ENCODE data around the gene SPPL2A. TPM values are rescaled to one million over a fixed set of nuclear protein-coding genes. Genes with fewer than 3 reads are reported as not detected.
"Not testable (repeated sequence)": the region's sequence is repeated elsewhere in the genome, so short reads cannot be mapped to it uniquely, and the experiment has no call there.

The SPPL2A gene
- total RNA-seq, 1 donor from 2014 or later: 146 TPM

- intact Hi-C loops (cut with micrococcal nuclease): loop anchor here (5.0 to 10.0 kb wide), 4 partner anchors 633 to 1953 kb away; partner anchors contain the start of genes CEP152, COPS2 and EID1
Measured at GRCh38 chr15:50767332-50767861, 1.9 kb upstream of the SPPL2A start.

- intact Hi-C loops (cut with micrococcal nuclease): loop anchor here (1.0 to 10.0 kb wide), 12 partner anchors 10 to 1950 kb away; partner anchors contain the start of genes CEP152, COPS2, DTWD1 and EID1
Measured at GRCh38 chr15:50764461-50765194, 878 bp downstream of the SPPL2A start.

GRCh38 chr15:50758712-50759205 is 6.7 kb downstream of the SPPL2A start:
- intact Hi-C loops (cut with micrococcal nuclease): no loop called here

DNA sequence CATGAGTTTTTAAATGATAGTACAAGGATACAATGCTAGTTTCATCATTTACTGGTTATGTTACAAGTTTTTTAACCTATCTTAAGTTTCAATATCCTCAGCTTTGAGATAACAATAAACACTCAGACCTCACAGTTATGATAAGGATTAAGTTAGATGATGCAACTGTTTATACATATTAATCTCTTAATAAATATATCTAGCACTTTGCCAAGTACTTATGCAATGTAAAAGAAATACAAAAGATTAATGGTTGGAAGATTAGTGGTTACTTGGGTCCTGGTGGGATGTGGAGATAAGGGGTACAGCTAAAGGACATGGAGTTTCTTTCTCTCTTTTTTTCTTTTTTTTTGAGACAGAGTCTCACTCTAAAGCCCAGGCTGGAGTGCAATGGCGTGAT is 12.0 kb downstream of the SPPL2A start:
- intact Hi-C loops (cut with micrococcal nuclease): no loop called here

GRCh38 chr15:50751394-50751793 is 14.1 kb downstream of the SPPL2A start:
- intact Hi-C loops (cut with micrococcal nuclease): no loop called here

GRCh38 chr15:50750227-50750705 is 15.2 kb downstream of the SPPL2A start:
- intact Hi-C loops (cut with micrococcal nuclease): no loop called here

GRCh38 chr15:50747523-50747922 is 18.0 kb downstream of the SPPL2A start:
- intact Hi-C loops (cut with micrococcal nuclease): loop anchor here (5.0 kb wide), 1 partner anchor 160 kb away; the partner anchor contains the start of gene AP4E1

DNA sequence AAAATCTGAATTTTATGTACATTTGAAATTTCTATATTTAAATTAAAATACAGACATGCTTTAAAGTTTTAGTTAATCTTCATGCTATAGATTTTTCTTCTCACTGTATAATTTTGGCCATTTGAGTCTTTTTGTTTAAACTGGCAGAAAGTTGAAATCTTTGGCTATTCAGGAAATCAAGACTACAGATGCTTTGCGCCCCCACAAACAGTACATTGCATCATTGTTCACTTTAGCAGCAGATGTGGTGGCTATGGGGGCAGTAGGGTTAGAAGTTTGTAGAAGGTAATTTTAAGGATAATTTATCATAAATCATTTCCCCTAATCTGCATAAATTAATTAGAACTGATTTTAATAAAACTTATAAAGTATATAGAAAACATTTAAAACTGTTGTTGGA is 20.9 kb downstream of the SPPL2A start:
- intact Hi-C loops (cut with micrococcal nuclease): no loop called here

DNA sequence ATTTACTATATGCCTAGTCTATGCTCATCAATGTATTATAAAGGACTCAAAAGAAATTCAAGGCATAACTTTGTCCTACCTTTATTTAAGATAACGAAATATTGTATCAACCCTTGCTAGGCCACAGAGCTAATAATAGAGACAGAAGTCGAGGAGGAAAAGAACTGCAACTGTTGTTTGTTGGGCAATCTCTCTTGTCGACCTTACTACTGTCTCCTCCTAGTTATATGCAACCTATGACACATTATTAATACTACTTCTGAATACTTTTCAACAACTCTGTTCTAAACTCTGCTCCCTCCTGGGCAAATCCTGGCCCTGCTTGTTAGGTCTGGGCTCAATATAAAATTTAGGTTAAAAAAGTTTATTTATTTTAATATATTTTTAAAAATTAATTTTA is 24.6 kb downstream of the SPPL2A start:
- intact Hi-C loops (cut with micrococcal nuclease): no loop called here

DNA sequence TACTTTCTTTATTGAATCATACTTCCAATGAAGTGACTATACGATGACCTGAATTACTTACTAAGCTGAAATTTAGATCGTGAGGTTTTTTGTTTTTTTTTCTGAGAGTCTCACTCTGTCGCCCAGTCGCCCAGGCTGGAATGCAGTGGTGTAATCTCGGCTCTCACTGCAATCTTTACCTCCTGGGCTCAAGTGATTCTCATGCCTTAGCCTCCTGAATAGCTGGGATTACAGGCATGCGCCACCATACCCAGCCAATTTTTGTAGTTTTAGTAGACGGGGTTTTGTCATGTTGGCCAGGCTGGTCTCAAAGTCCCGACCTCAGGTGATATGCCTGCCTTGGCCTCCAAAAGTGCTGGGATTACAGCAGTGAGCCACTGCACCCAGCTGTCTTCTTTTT is 28.7 kb downstream of the SPPL2A start:
- intact Hi-C loops (cut with micrococcal nuclease): no loop called here

GRCh38 chr15:50735156-50735555 is 30.4 kb downstream of the SPPL2A start:
- intact Hi-C loops (cut with micrococcal nuclease): no loop called here

DNA sequence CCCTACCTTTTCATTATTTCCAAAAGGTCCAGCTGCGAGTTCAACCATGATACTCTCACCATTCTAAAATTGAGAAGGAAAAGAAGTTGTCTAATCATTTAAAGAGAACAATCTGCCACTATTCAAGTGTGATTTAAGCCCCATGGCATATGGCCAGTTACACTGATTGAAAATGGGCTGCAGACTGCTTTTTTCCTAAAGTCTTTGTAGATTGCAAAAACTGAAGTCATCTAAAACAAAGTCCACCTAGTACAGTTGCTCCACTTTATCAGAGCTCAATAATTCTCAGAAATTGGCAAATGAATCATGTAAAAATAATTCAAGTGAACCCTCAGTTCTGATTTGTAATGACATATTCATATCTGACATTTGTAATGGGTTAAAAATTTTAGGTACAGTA is 39.2 kb downstream of the SPPL2A start:
- intact Hi-C loops (cut with micrococcal nuclease): no loop called here

DNA sequence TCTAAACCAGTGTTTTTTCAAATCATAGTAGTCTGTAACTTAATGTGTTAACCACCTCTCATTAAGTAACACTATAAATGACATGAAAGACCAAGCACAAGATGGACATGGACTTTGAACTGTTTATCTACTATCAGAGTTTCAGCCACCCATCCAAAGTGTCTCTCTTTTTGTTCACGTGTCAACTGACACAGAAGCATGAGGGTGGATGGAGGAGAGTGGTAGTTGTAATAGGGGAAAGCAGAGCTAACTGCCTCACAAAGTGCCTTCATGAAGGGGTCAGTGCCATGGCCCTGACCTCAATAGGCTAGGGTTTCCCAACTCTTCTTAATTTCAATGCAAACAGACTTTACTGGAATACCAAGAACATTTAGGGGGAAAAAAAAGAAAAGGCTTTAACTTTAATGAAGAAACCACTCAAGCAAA is 46.8 kb downstream of the SPPL2A start:
- intact Hi-C loops (cut with micrococcal nuclease): no loop called here

DNA sequence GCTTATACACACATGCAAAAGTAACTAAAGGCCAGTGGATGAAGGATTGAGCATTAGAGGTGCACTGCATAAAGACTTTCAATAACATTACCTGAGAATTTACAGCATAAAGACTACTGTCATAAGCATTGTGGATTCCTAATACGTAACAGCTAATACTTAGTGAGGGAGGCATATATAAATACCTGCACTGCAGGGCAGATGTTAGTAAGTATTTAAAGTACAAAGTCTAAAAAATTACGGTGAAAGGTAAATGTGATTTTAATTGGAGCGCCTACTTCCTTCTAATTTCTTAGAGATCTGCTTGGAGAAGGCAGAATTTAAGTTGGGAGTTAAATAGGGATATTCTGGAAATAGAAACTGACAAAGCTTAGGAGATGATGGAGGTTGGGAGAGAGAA is 53.5 kb downstream of the SPPL2A start:
- intact Hi-C loops (cut with micrococcal nuclease): no loop called here

DNA sequence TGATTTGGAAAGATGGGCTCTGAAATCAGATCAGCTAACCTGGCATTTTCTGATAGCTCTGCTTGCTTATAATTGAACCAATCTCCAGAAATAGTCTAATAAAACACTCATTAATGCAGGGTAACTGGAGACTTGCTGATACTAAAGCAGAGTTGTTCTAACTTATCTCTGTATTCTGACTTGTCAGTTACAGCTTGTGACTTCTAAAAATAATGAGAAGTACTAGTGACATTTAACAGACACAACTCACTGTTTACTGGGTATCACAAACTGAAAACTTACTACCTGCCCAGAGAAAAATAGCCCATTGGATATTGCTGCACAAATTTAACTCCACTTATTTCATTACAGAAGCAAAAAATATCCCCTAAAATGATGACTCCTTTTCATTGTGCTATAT is 54.9 kb downstream of the SPPL2A start:
- intact Hi-C loops (cut with micrococcal nuclease): no loop called here

- intact Hi-C loops (cut with micrococcal nuclease): no loop called here
Measured at GRCh38 chr15:50707878-50708427, 57.6 kb downstream of the SPPL2A start.

DNA sequence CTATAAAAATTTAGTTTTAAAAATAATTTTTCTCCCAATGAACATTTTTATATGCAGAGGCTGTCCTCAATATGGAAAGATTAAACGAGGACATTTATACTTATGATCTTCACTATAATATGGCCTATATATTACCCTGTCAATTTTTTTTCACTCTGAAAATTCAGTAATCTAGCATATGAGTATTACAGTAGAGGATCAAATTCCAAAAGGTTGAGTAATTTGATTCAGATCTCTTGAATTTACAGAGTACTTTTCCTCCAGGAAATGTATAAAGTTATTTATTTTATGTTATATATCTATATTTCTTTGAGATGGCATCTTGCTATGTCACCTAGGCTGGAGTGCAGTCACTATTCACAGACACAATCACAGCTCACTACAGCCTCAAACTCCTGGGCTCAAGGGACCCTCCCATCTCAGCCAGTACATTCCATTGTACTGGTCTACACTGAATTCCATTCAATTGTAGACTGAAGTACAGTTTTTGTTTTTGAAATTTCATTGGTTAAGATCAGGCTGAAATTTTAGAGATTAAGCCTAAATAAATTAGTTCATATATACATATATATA is 62.7 kb downstream of the SPPL2A start:
- intact Hi-C loops (cut with micrococcal nuclease): no loop called here

- intact Hi-C loops (cut with micrococcal nuclease): no loop called here
Measured at GRCh38 chr15:50698101-50698500, 67.4 kb downstream of the SPPL2A start.

DNA sequence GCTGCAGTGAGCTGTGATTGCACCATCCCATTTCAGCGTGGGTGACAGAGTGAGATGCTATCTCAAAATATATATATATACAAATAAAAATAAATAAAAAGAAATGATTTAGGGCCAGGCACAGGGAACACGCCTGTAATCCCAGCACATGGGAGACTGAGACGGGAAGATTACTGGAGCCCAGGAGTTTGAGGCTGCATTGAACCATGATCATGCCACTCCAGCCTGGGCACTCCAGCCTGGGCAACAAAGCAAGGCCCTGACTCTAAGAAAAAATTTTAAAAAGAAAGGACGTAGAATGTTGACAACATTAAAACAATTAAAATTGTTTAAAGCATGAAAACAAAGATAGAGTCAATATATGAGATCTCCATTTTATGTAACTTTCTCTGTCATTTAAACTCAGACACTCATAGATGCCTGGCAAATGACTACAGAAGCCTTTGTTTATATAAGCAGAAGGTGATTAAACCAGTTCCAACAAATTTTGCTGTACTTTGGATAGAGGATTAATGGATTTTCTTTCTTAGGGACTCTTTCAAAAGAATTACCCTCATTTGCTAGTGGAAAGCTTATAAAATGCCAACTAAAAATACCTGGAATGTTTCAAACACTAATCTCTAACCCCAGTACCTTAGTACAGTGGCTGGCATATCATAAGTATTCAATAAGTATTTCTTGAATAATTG is 68.3 kb downstream of the SPPL2A start:
- intact Hi-C loops (cut with micrococcal nuclease): no loop called here

- intact Hi-C loops (cut with micrococcal nuclease): not testable (repeated sequence)
Measured at GRCh38 chr15:50694634-50695165, 70.8 kb downstream of the SPPL2A start.

DNA sequence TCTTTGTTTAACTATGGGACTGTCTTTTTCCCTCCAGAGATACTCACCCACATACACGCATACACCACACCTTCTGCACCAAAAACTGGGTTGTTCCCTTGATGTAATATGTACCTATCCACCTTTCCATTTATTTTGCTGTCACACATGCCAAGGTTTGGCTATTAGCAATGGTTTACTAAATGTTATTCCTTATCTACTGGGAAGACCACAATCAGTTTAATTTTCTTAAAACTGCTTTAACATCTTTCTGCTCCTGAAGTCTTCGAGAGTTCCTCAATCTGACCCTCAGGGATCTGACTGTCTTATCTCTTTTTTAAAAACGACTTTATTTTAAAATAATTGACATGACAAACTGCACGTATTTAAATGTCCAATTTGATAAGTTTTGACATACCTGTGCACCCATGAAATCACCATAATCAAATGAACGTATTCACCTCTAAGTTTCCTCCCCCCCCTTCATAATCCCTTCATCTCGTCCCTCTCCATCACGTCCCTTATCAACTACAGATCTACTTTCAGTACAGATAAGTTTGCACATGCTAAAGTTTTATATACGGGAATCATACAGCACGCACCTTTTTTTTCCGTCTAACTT is 78.1 kb downstream of the SPPL2A start:
- intact Hi-C loops (cut with micrococcal nuclease): loop anchor here (1.0 to 10.0 kb wide), 5 partner anchors 199 to 1877 kb away; partner anchors contain the start of genes CEP152, DTWD1, EID1 and FAM227B
